ENCODE measurements around the gene SLC1A2.

The SLC1A2 gene

DNA sequence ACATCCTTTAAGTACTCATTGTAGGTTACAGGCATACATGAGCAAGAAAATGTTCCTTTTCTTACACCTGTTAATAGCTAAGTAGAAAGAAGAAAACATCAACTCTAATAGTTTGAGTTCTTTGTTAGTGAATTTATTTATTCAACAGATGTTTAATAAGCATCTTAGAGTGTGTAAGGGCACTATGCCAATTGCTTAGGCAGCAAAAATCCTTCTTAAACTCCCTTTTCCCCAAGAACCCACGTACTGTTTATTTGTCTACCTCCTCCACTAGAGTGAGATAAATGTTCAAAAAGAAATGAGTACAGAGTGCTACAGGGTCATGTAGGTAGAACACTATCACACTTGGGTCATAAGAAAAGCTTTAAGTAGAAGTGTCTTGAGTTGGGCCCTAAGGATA, 149.0 kb downstream of the SLC1A2 start:
- DNase-seq, result no peak

- DNase-seq, result no peak
These were observed 151.9 kb downstream of the SLC1A2 start for GRCh38 chr11:35267504-35267903.

DNA sequence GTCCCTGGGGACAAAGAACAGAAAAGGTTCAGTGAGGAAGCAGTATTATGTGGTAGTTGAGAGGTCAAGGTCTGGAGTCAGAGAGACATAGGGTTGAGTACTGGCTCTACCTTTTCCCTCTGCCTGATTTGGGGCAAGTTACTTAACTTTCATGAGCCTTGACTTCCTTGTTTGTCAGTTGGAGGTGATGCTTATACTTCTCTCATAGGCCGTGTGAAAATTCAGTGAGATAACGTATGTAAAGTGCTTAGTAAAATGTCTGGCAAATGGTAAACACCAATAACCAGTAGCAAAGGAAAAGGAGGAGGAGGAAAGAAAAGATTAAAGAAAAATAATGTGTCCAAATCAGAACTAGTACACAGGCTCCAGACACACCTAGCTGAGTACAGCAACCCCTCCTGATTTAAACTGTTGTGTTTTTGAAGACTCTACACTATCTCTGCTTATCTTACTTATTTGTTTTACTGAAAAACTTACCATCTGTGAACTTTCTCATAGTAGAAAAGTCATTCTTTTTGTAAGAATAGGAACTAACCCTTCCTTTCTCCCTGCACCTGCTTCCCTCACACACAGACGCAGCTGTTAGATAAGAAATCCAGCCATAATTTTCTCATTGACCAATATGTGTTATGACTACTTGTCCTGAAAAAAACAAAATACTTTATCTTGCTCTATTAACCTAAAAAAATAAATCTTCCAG, 153.5 kb downstream of the SLC1A2 start:
- DNase-seq, result no peak

GRCh38 chr11:35262735-35263134, 156.6 kb downstream of the SLC1A2 start:
- no peak for DNase-seq

DNA sequence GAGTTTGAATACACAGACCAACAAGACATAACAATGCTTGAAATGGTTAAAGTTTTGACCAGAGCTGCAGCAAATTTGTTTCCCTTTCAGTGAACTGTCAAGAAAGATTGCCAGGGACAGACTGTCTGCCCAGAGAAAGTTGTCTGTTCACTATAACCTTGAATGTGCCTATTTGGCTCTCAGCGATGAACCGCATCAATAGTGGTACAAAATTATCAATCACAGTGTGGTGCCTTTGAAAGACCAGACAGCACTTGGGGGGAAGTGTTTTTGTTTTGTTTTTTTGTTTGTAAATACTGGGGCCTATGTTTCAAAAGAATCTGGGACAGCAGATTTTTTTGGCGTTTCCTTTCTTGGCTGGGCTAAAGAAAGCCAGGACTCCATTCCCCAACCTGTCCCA, 157.3 kb downstream of the SLC1A2 start:
- peak in 3 of 14 donors; percentile 7 to 57 (median 23) for DNase-seq

GRCh38 chr11:35261197-35261596, 158.2 kb downstream of the SLC1A2 start:
- no peak for DNase-seq

DNA sequence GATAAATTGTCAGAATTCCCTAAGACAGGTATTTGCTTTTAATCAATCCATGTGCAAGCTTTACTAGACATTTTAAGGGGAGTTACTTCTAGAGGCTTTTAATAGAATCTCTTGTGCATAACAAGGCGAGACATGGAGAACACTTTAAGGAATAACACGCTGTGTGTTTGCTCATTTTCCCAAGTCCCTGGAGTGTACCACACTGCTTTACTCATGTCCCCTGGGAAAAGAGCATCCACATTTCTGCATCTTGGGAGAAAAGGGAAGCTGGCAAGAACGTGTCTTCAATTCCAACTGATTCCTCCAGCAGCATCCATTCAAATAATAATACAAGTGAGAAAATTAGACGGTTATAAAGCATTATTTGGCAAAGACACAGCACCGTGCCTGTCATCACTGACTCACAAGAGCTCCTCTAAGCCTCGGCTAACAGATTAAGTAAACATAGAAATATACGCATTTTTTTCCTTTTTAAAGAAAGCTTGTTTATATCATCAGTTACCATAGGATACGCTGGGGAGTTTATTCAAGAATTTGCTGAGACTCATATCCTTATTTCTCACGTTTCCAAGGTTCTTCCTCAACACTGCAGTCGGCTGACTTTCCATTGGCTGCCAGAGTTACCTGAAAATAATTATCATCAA, 158.9 kb downstream of the SLC1A2 start:
- DNase-seq, result no peak

DNA sequence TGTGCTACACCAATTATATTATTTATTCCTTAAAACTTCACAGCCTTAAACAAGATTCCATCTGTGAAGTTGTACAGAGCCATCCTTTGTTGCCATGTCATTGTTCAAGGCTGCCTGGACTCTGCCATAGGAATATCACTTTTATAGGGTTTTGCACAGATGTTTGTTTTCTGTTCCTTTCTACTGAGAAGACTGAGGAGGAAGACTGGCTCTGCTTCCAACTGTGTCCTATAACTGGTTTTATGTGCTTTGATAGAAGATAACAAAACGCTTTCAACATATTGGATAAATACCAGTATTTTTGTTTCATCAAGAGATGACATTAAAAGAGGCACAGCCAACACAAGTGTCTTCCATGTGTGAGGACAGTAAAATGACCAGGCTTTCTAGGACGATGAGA, 159.8 kb downstream of the SLC1A2 start:
- DNase-seq, result no peak

- no peak for DNase-seq
These were observed 162.1 kb downstream of the SLC1A2 start for GRCh38 chr11:35257281-35257680.

GRCh38 chr11:35256296-35256695, 163.1 kb downstream of the SLC1A2 start:
- DNase-seq, result no peak

- no peak for DNase-seq
These were observed 163.8 kb downstream of the SLC1A2 start for GRCh38 chr11:35255514-35255913.

GRCh38 chr11:35253237-35253636, 166.1 kb downstream of the SLC1A2 start:
- no peak for DNase-seq

- DNase-seq, result no peak
These were observed 168.7 kb downstream of the SLC1A2 start for GRCh38 chr11:35250621-35251020.

DNA sequence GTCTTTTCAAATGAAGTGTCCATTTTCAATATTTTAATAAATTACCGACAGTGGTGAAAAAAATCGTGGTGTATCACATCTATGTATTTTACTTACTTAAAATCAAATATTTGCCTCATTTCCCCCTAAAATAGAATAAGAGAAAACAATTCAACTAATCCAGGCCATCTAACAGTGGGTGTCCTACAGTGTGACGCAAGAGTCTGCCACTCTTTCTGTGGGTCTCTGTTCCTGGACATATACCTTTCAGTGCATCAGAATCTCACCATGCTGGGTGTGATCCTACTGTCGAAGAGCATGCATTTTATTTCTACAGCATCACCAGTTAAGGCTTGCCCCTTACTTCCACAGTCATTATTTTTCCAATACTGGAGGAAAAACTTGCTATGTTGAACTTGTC, 169.2 kb downstream of the SLC1A2 start:
- DNase-seq, result no peak

GRCh38 chr11:35248558-35249323, 170.6 kb downstream of the SLC1A2 start:
- DNase-seq, result no peak

GRCh38 chr11:35247863-35248262, 171.5 kb downstream of the SLC1A2 start:
- DNase-seq, result no peak

DNA sequence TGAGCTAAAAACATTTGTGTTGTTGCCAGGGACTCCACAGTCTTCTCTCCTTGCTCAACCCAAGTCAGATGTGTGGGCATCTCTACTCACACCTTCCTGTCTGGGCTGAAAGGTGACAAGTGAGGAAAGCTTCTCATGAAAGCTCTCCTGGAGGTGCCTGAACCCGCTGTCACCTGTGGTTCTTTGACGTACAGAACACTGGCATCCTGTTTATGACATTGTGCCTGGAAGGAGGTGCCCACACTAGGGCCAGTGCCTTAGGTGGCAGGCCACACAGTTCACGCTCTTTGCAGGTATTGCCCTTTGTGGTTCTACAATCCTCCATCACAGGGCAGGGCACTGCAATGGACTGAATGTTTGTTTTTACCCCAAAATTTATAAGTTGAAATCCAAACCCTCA, 171.9 kb downstream of the SLC1A2 start:
- DNase-seq, result no peak

- DNase-seq, result peak in 1 of 14 donors; percentile 15
These were observed 172.6 kb downstream of the SLC1A2 start for GRCh38 chr11:35246745-35247144.

DNA sequence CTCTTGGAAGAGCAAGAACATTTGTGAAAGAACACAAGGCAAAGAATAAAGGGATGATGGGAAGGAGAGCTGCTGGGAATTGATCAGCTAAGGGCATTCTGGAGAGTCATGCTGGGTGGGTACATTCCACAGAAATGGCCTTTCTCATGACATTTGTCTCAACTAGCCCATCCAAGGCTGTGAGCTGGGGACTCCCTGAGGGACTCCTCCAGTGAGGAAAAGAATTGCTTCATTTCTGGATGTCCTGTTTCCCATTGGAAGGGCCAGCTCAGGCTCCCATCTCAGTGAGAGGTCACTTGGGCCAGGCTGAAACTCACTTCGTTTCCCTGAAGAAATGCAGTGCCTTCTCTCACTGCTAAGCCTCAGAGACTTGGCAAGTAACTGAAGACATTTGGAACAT, 173.6 kb downstream of the SLC1A2 start:
- DNase-seq, result no peak

DNA sequence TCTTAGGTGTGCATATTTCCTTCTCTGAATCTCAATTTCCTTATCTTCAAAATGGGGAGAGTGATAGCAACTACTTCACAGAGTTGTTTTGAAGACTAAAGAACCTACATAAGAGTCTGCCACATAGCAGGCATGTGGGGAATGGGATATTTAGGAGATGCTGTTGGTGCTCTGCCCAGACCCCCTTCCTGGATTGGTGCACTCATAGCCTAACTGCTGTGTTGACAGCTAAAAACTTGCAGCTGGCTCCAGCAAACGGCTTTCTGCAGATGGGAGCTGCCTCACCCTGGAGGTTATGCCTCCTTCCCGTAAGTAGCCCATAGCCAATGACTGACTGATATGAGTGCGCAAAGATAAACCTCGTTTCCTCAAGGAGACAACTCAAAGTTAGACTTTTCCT, 174.3 kb downstream of the SLC1A2 start:
- DNase-seq, result no peak

GRCh38 chr11:35243774-35244173, 175.6 kb downstream of the SLC1A2 start:
- DNase-seq, result no peak

- no peak for DNase-seq
These were observed 176.7 kb downstream of the SLC1A2 start for GRCh38 chr11:35242412-35243242.

DNA sequence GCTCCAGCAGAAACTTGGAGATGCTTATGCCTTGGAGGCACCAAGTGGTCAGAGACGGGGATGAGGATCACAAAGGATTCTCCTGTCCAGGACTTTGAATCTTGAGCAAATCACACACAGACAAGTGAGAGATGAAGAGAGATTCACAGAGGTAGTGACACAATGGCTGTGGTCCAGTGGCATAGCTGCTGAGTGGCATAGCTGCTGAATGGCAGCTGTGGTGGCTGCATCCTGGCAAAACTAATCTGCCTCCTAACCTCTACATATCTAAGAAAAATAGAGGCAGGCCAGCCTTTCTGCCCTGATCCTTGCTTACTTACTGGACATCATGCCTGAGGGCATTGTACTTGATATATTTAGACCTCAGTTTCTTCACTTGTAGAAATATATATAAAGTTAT, 177.8 kb downstream of the SLC1A2 start:
- DNase-seq, result no peak
